Measurements from ENCODE around the gene JKAMP. TPM values are rescaled to one million over a fixed set of nuclear protein-coding genes. Genes with fewer than 3 reads are reported as not detected.

The JKAMP gene
- total RNA-seq, 1 experiment from 2014 or later = 46.5 TPM

- Histone ChIP-seq H4K20me1 (ENCODE audit: insufficient read depth) (no peaks in the 10 kb centered on the region), H3K27ac (ENCODE audit: low read depth, low read length) (no peak overlapping the region), H3K9me2 (ENCODE audit: insufficient read depth) (no peaks in the 10 kb centered on the region), H3K27me3 (ENCODE audit: insufficient read depth, low read length) (no peaks in the 10 kb centered on the region), H3K4me2 (ENCODE audit: low read length) (no peak overlapping the region), H3K4me3 (replicated peaks in 1 of 2; ENCODE audit: low read depth in 1 of 2, low read length in 2 of 2) (no peak overlapping the region), H3K9ac (ENCODE audit: low read length) (no peak overlapping the region), H3K79me2 (ENCODE audit: insufficient read depth, low read length) (no peaks in the 10 kb centered on the region), H3K9me3 (ENCODE audit: control insufficient read depth in 1 of 2, insufficient read depth in 1 of 2, low read depth in 1 of 2, low read length in 2 of 2) (no peaks in the 10 kb centered on the region), H2AFZ (ENCODE audit: low read depth, low read length, poor library complexity, severe bottlenecking) (no peak overlapping the region), H3K4me1 (ENCODE audit: control insufficient read depth in 1 of 2, insufficient read depth in 2 of 2, low read length in 2 of 2) (no peaks in the 10 kb centered on the region), H3K36me3 (ENCODE audit: control insufficient read depth in 1 of 2, insufficient read depth in 2 of 2, low read length in 2 of 2) (peaks cover 2 to 14% of the 10 kb centered on the region in 2 experiments; a peak in 1 of 4 replicates)
- no peak for DNase-seq (ENCODE audit: low read depth, low spot score)
- no TSS peak for BruUV-seq (replicated peaks)
- intact Hi-C loops (cut with micrococcal nuclease) = no loop called here
- TF ChIP-seq MAX (IDR thresholded peaks at IDR 0.05) (no peak), ATF3 (IDR thresholded peaks at IDR 0.05) (no peak), POLR2A (IDR thresholded peaks at IDR 0.05; ENCODE audit: borderline replicate concordance, extremely low read depth, insufficient read depth, insufficient read length) (no peak), FOSL1 (IDR thresholded peaks at IDR 0.05; ENCODE audit: low read depth) (no peak), EZH2 (IDR thresholded peaks at IDR 0.05) (no peak), RAD21 (IDR thresholded peaks at IDR 0.05; ENCODE audit: low read depth) (no peak)
- ChIA-PET CTCF (no interaction called here), RAD21 (ENCODE audit: low non-redundant PET in 1 of 2, low total read pairs in 2 of 2, uncharacterized antibody in 2 of 2, unreplicated experiment in 2 of 2) (no interaction called here), POLR2A (no interaction called here)
- no peak for ATAC-seq
These were observed 22.4 kb upstream of the JKAMP start for GRCh38 chr14:59461891-59462290.

GRCh38 chr14:59463787-59464485 is 20.4 kb upstream of the JKAMP start:
- Histone ChIP-seq H3K27ac (ENCODE audit: low read depth, low read length) (no peak overlapping the region), H3K9me3 (ENCODE audit: control insufficient read depth in 1 of 2, insufficient read depth in 1 of 2, low read depth in 1 of 2, low read length in 2 of 2) (no peaks in the 10 kb centered on the region), H3K4me1 (ENCODE audit: control insufficient read depth in 1 of 2, insufficient read depth in 2 of 2, low read length in 2 of 2) (no peaks in the 10 kb centered on the region), H4K20me1 (ENCODE audit: insufficient read depth) (no peaks in the 10 kb centered on the region), H3K79me2 (ENCODE audit: insufficient read depth, low read length) (no peaks in the 10 kb centered on the region), H3K36me3 (ENCODE audit: control insufficient read depth in 1 of 2, insufficient read depth in 2 of 2, low read length in 2 of 2) (0 out of 4 replicates have a peak, but pooled peaks cover 2 to 14% of the 10 kb centered on the region in 2 experiments), H2AFZ (ENCODE audit: low read depth, low read length, poor library complexity, severe bottlenecking) (no peak overlapping the region), H3K4me2 (ENCODE audit: low read length) (no peak overlapping the region), H3K9ac (ENCODE audit: low read length) (no peak overlapping the region), H3K9me2 (ENCODE audit: insufficient read depth) (no peaks in the 10 kb centered on the region), H3K4me3 (replicated peaks in 1 of 2; ENCODE audit: low read depth in 1 of 2, low read length in 2 of 2) (no peak overlapping the region), H3K27me3 (ENCODE audit: insufficient read depth, low read length) (no peaks in the 10 kb centered on the region)
- ChIA-PET CTCF (no interaction called here), RAD21 (ENCODE audit: low non-redundant PET in 1 of 2, low total read pairs in 2 of 2, uncharacterized antibody in 2 of 2, unreplicated experiment in 2 of 2) (no interaction called here), POLR2A (no interaction called here)
- intact Hi-C loops (cut with micrococcal nuclease) = no loop called here
- no peak for ATAC-seq
- no peak for DNase-seq (ENCODE audit: low read depth, low spot score)
- TF ChIP-seq MAX (IDR thresholded peaks at IDR 0.05) = no peak
- no TSS peak for BruUV-seq (replicated peaks)

All from HCT116 (cell line).